Measurements from ENCODE around the gene ZXDB.

Gene ZXDB

GRCh38 chrX:57640674-57641016, 48.8 kb downstream of the ZXDB start:
- no peak overlapping the region for H3K4me3 ChIP-seq (ENCODE audit: low read depth, low read length)
- DNase-seq (ENCODE audit: low read depth), result no peak
- no peak for TF ChIP-seq CTCF (IDR thresholded peaks at IDR 0.05; ENCODE audit: control insufficient read depth, extremely low read depth, insufficient read depth)

- DNase-seq (ENCODE audit: low read depth), result no peak
- TF ChIP-seq CTCF (IDR thresholded peaks at IDR 0.05; ENCODE audit: control insufficient read depth, extremely low read depth, insufficient read depth), result no peak
- no peak overlapping the region for H3K4me3 ChIP-seq (ENCODE audit: low read depth, low read length)
Observed at GRCh38 chrX:57641338-57641737, 49.5 kb downstream of the ZXDB start.

DNA sequence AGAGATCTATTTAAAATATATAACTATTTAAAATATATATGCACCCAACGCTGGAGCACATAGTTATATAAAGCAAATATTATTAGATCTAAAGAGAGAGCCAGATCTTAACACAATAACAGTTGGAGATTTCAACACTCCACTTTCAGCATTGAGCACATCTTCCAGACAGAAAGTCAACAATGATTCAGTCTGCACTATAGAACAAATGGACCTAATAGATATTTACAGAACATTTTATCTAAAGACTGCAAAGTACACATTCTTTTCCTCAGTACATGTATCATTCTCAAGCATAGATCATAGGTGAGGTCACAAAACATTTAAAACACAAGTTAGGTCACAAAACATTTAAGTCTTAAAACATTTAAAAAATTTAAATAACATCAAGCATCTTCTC, 51.9 kb downstream of the ZXDB start:
- no peak overlapping the region for H3K4me3 ChIP-seq (ENCODE audit: low read depth, low read length)

DNA sequence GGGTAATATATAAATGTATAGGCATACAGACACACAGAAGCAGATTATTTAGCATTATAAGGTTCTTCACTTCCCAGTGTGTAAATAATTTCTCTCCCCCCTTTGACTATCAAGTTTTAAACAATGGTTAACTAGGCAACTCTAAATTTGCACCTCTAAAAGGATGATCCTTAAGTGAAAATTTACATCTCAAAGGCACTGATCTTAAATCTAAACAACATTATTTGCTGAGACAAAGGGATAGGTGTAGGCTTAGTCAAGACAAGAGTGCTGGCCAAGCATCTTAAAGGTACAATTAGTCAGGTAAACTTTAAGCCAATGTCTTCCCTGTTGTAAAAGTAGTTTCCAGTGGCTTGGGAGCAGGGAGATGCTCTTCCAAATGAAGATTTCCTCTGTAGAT, 55.2 kb downstream of the ZXDB start:
- no peak overlapping the region for H3K4me3 ChIP-seq (ENCODE audit: low read depth, low read length)
- DNase-seq (ENCODE audit: low read depth), result no peak
- no peak for TF ChIP-seq CTCF (IDR thresholded peaks at IDR 0.05; ENCODE audit: control insufficient read depth, extremely low read depth, insufficient read depth)

More for the DNA sequence above, 51.9 kb downstream of the ZXDB start:
- DNase-seq (ENCODE audit: low read depth), result peak; percentile 3
- no peak for TF ChIP-seq CTCF (IDR thresholded peaks at IDR 0.05; ENCODE audit: control insufficient read depth, extremely low read depth, insufficient read depth)
